SU-DHL-6 (cell line): ENCODE data around the gene ABCA6.

Experiments used
- H2AFZ ChIP-seq: fragments of 200-600 bp; sonication (generic); 2 replicates; pipeline ENCODE4 v1.6.1; 2014; ENCODE audit warnings: low read depth, mild to moderate bottlenecking, moderate library complexity, mixed read lengths, antibody characterized with exemption, low read length; ENCODE audit not compliant: severe bottlenecking
- H3F3A ChIP-seq: fragments of 200-600 bp; shearing (Covaris generic); 2 replicates; pipeline ENCODE4 v1.6.0; 2016; ENCODE audit warnings: antibody characterized with exemption, mild to moderate bottlenecking; ENCODE audit not compliant: insufficient read depth
- H3K27ac ChIP-seq: fragments of 200-600 bp; sonication (generic); 2 replicates; pipeline ENCODE4 v1.5.1; 2016; ENCODE audit warnings: low read depth, mild to moderate bottlenecking, low read length, moderate library complexity, mixed read lengths
- H3K27me3 ChIP-seq: fragments of 200-600 bp; sonication (generic), shearing (Covaris generic); 2 replicates; pipeline ENCODE4 v1.6.0; 2014; ENCODE audit warnings: mild to moderate bottlenecking, low read length
- H3K36me3 ChIP-seq: fragments of 200-600 bp; sonication (generic); 2 replicates; pipeline ENCODE4 v1.6.1; 2014; ENCODE audit warnings: mild to moderate bottlenecking, low read length, mixed read lengths
- H3K4me2 ChIP-seq: fragments of 300-600, 200-600 bp; shearing (Covaris generic), sonication (generic); 2 replicates; pipeline ENCODE4 v1.6.0; 2014; ENCODE audit warnings: low read length, low read depth, mild to moderate bottlenecking; ENCODE audit not compliant: poor library complexity, severe bottlenecking
- H3K4me3 ChIP-seq: fragments of 200-600 bp; sonication (generic); 2 replicates; pipeline ENCODE4 v1.5.1; 2014; ENCODE audit warnings: antibody characterized with exemption, low read length, mild to moderate bottlenecking, mixed read lengths; ENCODE audit not compliant: insufficient read depth, poor library complexity, severe bottlenecking
- H3K79me2 ChIP-seq: fragments of 200-600 bp; sonication (generic); 2 replicates; pipeline ENCODE4 v1.6.1; 2014; ENCODE audit warnings: mild to moderate bottlenecking, low read length, moderate library complexity; ENCODE audit not compliant: insufficient read depth
- H3K9ac ChIP-seq: fragments of 200-600 bp; sonication (generic); 2 replicates; pipeline ENCODE4 v1.7.0; 2014; ENCODE audit warnings: mild to moderate bottlenecking, low read length
- H3K9me2 ChIP-seq: fragments of 200-600 bp; sonication (generic); replicated peaks from 2 replicates; pipeline ENCODE4 v1.6.1; 2014; ENCODE audit warnings: low read length; ENCODE audit not compliant: insufficient read depth
- H3K9me3 ChIP-seq: fragments of 200-600 bp; sonication (generic); 2 replicates; pipeline ENCODE4 v1.6.1; 2014; ENCODE audit warnings: low read length, mixed read lengths; ENCODE audit not compliant: insufficient read depth
- H4K20me1 ChIP-seq: fragments of 200-600 bp; sonication (generic); 2 replicates; pipeline ENCODE4 v1.6.1; 2014; ENCODE audit warnings: low read depth, mild to moderate bottlenecking, antibody characterized with exemption, low read length, moderate library complexity, mixed read lengths
- CTCF ChIP-seq: fragments of 200-600 bp; sonication (generic); IDR thresholded peaks from one replicate; pipeline ENCODE4 v1.5.1; 2017; ENCODE audit warnings: antibody characterized with exemption, mild to moderate bottlenecking, low read length, moderate library complexity; ENCODE audit not compliant: insufficient read depth, poor library complexity, severe bottlenecking
- EZH2phosphoT487 ChIP-seq: fragments of 200-600 bp; sonication (generic), shearing (Covaris generic); conservative IDR thresholded peaks from 2 replicates; pipeline ENCODE4 v1.6.1; 2018; ENCODE audit warnings: mild to moderate bottlenecking, antibody characterized with exemption, low read length, moderate library complexity, mixed read lengths

ABCA6 gene

GRCh38 chr17:69069226-69069750 is 72.4 kb downstream of the ABCA6 start:
- Histone ChIP-seq H3F3A (no peaks in the 10 kb centered on the region), H3K27me3 (0 out of 2 replicates have a peak, but pooled peaks cover 3% of the 10 kb centered on the region), H3K27ac (no peak overlapping the region), H3K4me2 (no peak overlapping the region), H3K4me3 (no peak overlapping the region), H3K36me3 (no peaks in the 10 kb centered on the region), H3K9me3 (no peaks in the 10 kb centered on the region), H3K9ac (no peak overlapping the region), H3K9me2 (no peaks in the 10 kb centered on the region), H3K79me2 (no peaks in the 10 kb centered on the region), H4K20me1 (no peaks in the 10 kb centered on the region), H2AFZ (no peak overlapping the region)
- TF ChIP-seq EZH2phosphoT487 (no peak), CTCF (no peak)

DNA sequence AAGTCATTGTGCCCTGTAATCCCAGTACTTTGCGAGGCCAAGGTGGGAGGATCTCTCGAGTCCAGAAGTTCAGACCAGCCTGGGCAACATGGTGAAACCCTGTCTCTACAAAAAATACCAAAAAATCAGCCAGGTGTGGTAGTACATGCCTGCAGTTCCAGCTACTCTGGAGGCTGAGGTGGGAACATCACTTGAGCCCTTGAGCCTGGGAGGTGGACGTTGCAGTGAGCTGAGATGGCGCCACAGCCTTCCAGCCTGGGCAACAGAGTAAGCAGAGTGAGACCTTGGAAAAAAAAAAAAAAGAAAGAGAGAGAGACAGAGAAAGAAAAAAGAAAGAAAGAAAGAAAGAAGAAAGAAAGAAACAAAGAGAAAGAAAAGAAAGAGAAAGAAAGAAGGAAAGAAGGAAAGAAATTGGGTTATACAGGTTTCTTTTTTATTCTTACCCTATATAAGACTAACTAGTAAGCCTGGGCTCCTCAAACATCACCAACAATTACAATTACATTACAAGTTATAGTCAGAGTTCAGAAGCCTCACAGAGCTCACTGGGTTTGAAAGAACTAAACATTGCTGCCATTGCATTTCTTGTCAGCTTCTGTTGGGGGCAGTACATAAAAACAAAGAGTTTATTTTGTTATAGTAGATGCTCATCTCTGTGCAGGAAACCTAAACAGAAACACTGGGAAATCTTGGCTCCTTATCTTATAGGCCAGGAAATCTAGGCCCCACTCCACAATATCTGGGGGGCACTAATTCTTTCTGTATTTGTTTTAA is 74.2 kb downstream of the ABCA6 start:
- no peak overlapping the region for H2AFZ ChIP-seq
- H4K20me1 ChIP-seq: no peaks in the 10 kb centered on the region
- no peaks in the 10 kb centered on the region for H3K9me2 ChIP-seq
- no peak overlapping the region for H3K4me2 ChIP-seq
- no peak overlapping the region for H3K9ac ChIP-seq
- no peaks in the 10 kb centered on the region for H3F3A ChIP-seq
- 0 out of 2 replicates have a peak, but pooled peaks cover 3% of the 10 kb centered on the region for H3K27me3 ChIP-seq
- no peaks in the 10 kb centered on the region for H3K79me2 ChIP-seq
- H3K36me3 ChIP-seq: no peaks in the 10 kb centered on the region
- no peak overlapping the region for H3K27ac ChIP-seq
- no peaks in the 10 kb centered on the region for H3K9me3 ChIP-seq
- TF ChIP-seq CTCF (no peak), EZH2phosphoT487 (no peak)
- H3K4me3 ChIP-seq: no peak overlapping the region

DNA sequence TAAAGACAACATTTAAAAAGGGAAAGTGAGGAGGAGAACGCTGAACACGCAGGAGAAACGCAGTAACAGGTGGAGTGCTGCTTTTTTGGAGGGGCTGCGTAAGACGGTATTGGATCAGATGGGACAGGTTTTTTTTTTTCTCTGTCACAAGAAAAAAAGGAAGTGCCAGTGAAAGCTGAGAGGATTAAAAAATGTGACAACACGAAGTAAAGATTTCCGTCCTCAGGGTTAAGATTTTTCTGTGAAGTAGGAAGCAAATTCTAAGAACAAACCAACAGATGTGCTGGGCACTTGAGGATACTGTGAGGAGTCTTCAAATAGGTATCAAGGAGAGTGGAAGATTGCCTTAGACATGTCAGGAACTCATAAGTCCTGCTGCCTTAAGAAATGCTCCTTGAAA is 75.2 kb downstream of the ABCA6 start:
- H3K9me2 ChIP-seq: no peaks in the 10 kb centered on the region
- H3K36me3 ChIP-seq: no peaks in the 10 kb centered on the region
- H3K27ac ChIP-seq: no peak overlapping the region
- TF ChIP-seq CTCF: no peak
- no peak for TF ChIP-seq EZH2phosphoT487
- no peak overlapping the region for H3K4me2 ChIP-seq
- H2AFZ ChIP-seq: no peak overlapping the region
- no peaks in the 10 kb centered on the region for H3F3A ChIP-seq
- no peak overlapping the region for H3K4me3 ChIP-seq
- no peaks in the 10 kb centered on the region for H4K20me1 ChIP-seq
- H3K9me3 ChIP-seq: no peaks in the 10 kb centered on the region
- H3K79me2 ChIP-seq: no peaks in the 10 kb centered on the region
- 0 out of 2 replicates have a peak, but pooled peaks cover 3% of the 10 kb centered on the region for H3K27me3 ChIP-seq
- H3K9ac ChIP-seq: no peak overlapping the region
